Kidney tubule cell (primary cell): ENCODE data around the gene DDT.
"Not testable (repeated sequence)": the region's sequence is repeated elsewhere in the genome, so short reads cannot be mapped to it uniquely, and the experiment has no call there.

Source experiments
- DNase-seq: peaks from one replicate; pipeline ENCODE4 v3.0.0-alpha.2; 2018; ENCODE audit warnings: low spot score

Gene DDT

DNA sequence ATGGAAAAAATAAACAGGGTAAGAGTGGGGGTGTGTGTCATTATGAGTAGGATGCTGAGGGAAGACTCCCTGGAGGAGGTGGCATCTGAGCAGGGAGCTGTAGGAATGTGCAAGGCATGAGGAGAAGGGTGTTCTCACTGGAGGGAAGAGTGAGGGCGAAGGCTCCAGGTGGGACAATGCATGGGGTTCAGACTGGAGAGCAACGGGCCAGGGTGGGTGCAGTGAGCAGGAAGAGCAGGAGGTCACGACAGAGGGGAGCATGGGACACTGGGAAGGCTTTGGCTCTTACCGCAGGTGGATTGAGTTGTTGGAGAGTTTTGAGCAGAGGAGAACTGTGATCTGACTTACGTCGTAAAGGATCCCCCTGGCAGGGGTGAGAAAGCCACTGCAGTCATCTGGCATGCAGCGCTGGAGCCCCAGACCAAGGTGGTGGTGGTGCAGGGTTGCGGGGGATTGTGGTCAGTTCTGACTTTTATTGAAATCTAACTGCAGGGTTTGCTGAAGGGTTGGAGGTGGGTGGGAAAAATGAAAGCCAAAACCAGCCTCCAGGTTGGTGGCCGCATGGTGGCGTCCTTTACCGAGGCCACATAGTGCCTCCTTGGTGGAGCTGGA lies 21.3 kb downstream of the DDT start:
- not testable (repeated sequence) for DNase-seq

DNA sequence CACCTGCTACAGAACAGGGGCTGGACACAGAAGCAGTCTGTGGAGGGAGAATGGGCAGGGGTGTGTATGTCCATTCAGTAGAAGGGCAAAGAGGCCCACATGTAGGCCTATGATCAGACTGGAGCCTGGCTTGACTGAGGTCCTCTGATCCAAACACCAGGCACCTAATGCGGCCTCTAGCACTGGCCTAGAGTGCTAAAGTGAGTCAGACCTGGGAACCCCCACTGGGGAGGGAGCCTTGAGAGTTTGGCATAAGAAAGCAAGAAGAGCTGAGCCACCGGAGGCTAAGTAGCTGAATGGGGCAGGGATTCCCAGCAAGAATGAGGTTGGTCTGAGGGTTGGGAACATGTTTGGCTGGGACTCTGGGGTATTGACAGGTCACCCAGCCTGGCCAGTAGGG lies 22.9 kb downstream of the DDT start:
- DNase-seq = not testable (repeated sequence)

DNA sequence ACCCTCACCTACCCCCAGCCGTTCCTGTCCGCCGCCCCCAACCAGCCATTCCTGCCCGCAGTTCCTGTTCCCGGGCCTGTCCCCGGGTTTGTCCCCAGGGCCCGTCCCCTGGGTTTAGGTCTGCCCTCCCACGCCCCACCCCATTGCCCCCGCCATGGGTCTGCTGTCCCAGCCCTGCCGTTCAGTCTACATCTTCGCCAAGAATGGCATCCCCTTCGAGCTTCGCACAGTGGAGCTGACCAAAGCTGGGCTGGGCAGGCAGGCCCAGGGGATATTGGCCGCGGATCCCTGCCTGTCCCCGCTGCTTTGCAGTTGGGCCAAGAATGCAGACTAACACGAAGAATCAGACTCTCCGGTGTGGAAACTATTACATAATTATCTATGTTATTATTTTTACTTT lies 24.5 kb downstream of the DDT start:
- DNase-seq = not testable (repeated sequence)

DNA sequence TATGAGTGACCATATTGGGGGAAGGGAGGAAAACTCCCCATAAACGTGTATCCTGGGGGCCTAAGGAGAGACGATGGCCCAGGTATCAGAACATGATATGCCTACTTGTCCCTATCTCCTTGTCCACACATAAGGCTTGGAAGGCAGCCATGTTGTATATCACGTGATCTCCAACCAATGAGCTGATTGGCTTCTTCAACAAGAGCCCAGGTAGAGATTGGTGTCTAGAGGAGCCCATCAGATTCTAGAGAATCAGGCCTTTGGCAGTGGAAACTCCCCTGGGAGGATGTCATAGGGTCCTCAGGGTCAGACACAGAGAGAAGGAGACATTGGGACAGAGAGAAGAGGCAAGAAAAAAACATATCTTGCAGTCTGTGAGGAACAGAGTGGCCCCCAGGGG lies 26.9 kb downstream of the DDT start:
- DNase-seq = not testable (repeated sequence)

DNA sequence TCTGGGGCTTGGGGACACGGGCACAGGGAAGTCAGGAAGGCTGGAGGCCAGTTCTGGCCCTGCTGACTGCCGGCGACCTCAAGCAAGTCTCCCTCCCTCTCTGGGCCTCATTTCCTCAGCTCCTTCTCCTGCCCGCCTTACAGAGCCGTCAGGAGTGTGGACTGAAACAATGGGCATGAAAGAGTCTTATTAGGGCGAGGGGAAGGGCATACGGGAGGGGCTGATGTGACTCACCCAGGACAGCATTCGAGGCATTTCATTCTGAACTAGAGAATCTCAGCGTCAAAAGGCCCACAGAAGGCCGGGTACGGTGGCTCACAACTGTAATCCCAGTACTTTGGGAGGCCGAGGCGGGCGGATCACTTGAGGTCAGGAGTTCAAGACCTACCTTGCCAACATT lies 34.1 kb downstream of the DDT start:
- DNase-seq = not testable (repeated sequence)

DNA sequence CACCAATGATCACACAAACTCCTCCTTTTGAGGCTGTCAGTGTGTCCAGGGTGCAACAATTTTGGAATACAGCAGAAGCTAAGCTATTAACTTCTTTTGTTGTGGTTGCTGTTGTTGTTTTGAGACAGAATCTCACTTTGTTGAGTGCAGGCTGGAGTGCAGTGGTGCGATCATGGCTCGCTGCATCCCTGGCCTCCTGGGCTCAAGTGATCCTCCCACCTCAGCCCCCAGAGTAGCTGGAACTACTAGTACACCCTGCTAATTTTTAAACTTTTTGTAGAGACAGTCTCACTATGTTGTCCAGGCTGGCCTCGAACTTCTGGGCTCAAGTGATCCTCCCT lies 35.3 kb downstream of the DDT start:
- DNase-seq = no peak

DNA sequence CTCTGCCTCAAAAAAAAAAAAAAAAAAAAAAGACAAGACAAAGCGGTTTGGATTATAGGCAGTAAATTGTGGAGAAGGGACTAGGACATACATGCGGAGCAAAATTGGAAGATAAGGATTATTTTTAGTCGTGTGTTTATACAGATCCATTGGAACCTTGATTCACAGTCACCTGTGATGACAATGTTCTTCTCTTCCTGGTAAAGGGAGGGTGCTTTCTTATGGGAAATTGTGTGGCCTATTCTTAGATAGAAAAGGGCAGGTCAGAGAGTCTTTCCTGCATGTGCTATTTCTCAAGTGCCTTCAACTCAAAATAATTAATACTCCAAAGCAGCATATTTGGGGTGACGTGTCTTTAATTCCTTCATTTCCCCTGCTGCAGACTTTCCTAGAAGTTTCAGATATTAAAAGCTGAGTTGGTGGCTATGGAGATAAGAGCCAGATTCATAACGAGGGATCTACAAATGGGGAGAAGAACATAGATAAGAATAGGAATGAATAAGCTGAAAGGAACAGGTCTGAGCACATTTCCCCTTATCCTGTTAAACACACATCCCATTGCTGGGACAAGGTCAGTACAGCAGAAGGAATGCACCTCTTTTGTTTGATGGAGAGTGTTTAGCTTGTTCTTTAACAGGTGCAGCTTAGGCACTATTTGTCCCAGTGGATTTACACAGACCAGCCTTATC lies 35.8 kb downstream of the DDT start:
- DNase-seq = no peak

DNA sequence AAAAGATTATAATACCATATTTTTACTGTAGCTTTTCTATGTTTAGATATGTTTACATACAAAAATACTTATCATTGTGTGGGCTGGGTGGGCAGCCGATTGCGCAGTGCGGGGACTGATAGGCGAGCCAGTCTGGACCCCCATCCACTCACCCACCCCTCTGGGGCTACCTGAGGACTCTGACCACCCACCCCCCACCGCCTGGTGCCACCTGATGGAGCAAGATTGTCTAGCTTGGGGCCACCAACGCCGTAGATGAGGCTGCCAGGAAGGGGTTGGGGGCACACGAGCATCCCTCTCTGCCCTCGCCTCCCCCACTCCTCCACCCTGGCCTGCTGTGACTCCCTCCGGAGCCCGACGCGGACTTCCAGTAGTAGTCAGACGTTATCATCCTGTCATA lies 47.7 kb downstream of the DDT start:
- no peak for DNase-seq

DNA sequence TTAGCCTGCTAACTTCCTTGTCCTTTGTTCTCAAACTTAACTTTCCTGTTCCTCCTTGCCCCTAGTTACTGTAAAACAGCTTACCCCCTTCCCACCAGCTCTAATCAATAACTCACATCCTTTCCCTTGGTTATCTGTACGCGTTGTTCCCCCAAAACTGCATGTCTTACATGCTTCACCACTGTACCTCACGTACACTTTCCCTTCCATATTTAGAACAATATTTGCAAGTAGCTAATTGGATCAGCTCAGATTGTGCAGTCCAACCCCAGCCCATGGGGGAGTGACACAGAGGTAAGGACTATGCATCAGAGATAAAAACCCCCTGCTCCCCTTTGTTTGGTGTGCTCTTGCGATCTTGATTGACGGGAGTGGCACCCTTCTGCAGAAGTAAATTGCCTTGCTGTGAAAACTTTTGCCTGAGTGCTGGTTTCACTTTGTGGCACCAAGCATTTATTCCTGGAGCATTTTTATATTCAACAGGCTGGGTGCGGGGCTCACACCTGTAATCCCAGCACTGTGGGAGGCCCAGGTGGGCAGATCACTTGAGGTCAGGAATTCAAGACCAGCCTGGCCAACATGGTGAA lies 49.1 kb downstream of the DDT start:
- DNase-seq = no peak

DNA sequence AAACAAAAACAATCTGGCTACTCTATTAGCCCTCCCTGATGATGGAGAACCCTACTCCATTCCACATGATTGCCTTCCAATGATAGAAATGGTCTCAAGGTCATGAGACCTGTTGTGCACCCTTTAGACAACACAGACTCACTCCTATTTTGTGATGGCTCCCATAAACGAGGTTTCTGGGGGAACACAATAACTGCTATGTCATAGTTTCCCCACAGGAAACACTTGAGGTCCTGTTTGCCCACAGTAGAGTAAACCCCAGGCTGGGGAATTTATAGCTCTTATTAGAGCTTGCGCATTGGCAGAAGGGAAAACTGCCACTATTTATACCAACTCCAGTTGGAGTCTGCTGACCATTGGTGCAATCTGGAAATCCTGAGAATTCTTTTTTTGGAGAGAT lies 51.3 kb downstream of the DDT start:
- DNase-seq = no peak

DNA sequence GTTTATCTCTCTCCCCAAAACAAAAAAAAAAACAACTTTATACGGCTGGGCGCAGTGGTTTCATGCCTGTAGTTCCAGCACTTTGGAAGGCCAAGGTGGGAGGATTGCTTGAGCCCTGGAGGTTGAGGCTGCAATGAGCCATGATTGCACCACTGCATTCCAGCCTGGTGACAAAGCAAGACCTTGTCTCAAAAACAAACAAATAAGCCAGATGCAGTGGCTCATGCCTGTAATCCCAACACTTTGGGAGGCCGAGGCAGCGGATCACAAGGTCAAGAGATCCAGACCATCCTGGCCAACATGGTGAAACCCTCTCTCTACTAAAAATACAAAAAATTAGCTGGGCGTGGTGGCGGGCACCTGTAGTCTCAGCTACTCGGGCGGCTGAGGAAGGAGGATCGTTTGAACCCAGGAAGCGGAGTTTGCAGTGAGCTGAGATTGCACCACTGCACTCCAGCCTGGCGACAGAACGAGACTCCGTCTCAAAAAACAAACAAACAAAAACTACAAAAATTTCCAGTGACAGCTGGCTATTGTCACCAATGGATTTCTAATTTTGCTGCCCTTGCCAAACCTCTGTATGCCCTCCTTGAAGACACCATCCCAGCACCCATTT lies 52.5 kb downstream of the DDT start:
- not testable (repeated sequence) for DNase-seq
